Activated gamma-delta T cell treated with anti-CD3 and anti-CD28 coated beads, Interleukin-2, amount 50 U/mL, for 16 hours (primary cell): Measurements from ENCODE around the gene DPYD.

Source experiments
- DNase-seq: peaks from one replicate; pipeline ENCODE4 v3.0.0-alpha.2; 2020; ENCODE audit warnings: low read depth

Gene DPYD

DNA sequence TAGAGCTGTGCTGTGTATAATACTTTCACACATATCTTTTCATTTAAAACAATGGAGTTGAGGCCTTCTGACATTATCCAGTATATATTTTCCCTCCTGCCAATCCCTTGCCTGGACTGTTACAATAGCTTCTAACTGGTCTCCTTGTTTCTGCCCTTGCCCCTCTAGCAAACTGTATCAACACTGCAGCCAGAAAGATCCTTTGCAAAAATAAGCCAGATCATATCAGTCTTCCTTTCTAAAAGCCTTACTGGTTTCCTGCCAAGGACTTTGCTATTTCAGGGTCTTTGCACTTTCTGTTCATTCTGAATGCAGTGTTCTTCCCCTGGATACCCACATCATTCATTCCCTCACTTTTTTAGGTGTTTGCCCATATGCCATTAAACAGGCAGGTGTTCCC is 829.2 kb downstream of the DPYD start:
- DNase-seq, result no peak

DNA sequence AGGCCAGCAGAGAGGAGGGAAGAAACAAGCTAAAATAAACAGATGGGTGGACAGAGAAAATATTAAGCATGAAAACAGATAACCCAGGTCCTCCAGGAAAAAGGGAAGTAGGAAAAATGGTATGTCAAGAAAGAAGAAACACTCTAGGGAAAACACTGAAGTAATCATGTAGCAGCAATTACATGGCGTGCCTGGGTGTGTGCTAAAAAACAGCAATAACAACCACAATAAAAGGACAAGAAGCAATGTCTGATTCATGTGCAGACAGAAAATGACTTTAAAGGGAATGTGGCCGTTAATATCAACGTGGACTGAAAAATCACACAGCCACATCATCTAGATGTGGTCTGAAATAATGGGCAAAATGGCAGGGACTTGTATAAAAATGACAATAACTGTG is 829.6 kb downstream of the DPYD start:
- DNase-seq, result no peak

DNA sequence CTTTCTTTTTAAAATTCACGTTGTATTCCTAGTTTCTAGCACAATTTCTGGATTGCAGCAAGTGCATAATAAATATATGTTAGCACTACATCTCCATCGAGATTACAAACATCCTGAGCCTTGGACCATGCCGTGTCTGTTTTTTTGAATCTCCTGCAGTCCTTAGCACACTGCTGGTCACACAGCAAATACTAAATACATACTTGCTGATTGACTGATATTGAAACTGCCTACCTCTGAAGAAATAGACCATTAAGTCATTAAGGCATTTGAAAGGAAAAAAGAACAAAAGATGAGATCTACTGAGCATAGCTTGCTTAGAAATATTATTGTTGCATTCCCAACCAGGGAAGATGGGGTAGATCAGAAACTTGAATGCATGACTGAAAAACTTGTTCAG is 830.1 kb downstream of the DPYD start:
- no peak for DNase-seq

DNA sequence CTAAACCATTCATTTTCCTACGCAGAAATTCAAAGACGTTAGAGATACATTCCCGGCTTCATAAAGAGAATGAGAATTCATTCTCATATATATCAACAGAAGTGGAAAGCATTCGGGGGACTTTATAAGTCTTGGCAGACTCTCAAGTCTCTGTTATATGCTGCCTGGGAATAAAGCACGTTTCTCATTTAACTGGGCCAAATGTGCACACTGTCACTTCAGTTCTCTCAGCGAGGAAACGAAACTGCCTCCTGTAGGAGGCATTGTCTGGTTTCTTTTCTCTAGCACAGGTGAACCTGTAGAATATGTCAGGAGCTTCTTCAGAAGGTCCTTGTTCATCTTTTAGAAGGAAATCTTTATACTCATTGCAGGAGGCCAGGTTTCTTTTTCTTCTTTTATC is 831.7 kb downstream of the DPYD start:
- no peak for DNase-seq

DNA sequence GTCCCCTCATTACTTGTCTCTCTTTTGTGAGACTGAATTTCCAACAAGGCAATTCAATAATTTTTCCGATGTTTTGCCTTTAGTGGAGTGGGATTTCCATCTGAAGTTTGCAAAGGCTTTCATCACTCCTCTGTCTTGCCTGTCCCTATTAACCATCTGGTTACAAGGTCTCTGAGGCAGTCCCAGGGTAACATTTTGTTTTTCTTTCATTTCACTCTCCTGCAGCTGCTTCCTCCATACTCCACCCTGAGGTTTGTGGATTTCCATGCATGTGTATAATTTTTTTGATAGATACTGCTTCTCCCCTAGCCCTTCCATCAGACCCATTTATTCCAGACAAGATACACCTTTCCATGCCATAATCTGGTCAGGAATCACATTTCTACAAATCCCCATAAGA is 832.4 kb downstream of the DPYD start:
- DNase-seq, result no peak

DNA sequence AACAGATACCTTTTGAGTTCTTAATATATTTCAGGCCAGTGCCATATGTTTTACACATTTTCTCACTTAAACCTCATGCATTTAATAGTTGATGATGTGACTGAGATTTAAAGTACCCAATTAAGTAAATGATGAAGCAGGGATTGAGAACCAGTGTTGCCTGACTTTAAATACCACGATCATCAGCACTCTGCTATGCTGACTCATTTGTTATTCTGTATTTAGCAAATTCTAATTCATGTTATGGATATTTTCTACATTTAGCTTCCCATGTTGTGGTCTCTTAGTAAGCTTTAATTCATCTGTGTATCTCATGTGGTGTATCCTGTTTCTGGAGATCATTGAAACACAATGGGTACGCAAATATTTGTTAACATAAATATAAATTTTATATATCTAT is 836.3 kb downstream of the DPYD start:
- no peak for DNase-seq

DNA sequence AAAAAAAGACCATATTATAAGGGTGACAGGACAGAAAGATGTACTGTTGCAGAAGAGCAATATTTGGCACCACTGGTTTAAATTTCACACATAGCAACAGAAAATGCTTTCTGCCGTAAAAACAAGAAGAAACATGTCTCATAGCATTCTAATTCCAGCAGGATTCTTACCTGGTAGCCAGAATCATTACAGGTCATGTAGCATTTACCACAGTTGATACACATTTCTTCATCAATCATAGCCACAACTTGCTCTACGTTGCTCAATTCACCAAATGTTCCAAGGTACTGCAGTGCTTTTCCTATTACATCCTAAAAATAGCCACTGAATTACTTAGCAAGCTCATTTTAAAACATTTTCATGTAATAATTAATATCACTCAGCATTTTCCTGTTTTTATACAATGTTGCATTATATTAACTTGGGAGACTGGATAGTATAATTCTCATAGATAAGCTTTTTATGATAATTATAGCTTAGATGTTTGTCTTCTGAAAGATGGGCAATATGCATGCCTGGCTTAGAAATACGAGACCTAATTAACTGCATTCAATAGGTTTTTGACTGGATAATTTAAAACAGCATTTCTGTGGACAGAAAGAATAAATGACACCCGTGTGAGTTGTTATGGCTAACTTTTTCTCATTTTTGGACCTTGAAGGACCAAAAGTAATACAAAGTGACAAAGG is 838.5 kb downstream of the DPYD start:
- DNase-seq, result no peak

DNA sequence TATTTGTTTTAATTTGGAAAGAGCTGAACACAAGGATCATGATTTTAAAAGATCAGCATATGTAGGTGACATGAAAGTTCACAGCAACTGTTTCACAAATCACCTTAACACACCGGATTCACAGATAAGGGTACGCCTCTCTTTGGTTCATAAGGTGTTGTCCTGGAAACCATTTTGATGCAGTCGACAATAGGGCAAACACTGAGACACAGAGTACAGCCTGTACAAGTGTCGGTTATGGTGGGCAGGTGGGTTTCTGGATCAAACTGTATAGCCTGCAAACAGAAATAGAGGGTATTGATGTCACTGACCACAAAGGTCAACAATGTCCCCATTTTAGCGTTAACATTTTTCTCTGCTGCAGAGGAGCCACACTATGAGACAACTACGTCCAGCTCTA is 842.0 kb downstream of the DPYD start:
- DNase-seq, result no peak

DNA sequence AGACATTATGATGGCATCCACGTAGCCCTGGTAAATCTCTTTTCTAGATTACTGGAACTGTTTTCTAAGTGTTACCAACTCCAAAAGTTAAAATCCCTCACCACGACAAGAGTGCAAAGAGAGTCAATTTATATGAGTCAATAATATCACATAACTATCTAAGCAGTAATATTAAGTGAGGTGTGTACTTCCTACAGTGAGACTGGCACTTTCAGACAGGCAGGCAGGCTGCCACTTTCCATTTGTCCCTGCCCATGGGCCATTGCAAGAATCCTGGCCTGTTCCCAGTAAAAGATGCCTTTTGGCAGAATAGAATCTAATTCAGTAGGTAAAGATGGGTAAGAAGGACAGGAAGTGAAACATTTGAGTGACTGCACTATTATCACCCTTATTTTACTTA is 843.6 kb downstream of the DPYD start:
- no peak for DNase-seq

DNA sequence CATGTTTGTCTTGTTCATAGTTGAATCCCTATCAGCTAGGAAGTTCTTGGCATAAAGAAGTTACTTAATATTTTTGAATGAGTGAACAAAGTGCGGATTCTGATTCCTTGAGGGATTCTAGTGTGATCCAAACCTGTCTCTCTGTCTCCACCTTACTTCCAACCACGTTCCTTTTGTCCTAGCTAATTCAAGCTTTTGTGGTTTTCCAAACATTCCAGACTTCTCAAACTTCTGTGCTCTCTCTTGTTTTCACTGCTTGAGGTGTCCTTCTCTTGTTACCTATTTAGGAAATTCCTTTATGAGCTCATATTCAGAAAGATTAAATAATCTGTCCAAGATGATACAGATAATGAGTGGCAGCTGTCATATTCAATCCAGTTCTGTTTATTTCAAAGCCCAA is 846.1 kb downstream of the DPYD start:
- no peak for DNase-seq

DNA sequence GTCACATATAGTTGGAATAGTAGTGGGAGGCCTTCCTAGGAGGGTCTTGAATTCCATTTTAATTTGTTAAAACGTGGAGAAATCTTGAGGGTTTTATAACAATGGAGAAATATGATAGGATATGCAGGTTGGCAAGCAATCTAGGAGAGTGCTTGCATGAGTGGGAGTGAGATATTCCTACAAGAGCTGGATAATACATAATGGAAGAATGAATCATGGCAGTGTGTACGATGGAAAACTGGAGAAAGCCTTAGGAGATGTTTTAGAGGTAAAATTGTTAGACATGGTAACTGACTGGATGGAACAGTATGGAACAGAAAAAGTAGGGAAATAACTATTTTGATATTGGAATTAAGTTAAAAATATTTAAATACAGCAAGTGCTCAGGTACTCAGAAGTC is 846.9 kb downstream of the DPYD start:
- no peak for DNase-seq

DNA sequence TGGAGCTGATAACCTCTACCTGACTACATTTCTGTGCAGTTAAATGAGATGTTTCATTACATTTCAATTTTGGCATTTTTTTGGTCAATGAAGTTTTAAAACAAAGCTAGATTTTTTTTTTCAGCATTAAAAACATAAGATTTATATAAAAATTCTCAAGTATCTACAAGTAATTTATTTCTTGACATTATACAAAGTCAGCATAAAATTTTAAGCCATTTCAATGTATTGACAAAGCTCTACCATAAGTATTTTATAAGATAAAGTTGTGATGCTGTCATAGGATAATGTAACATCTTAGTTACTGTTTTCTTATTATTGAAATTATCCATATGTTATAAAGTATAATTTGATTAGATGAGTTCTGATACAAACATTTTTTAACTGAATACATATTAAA is 847.7 kb downstream of the DPYD start:
- no peak for DNase-seq

DNA sequence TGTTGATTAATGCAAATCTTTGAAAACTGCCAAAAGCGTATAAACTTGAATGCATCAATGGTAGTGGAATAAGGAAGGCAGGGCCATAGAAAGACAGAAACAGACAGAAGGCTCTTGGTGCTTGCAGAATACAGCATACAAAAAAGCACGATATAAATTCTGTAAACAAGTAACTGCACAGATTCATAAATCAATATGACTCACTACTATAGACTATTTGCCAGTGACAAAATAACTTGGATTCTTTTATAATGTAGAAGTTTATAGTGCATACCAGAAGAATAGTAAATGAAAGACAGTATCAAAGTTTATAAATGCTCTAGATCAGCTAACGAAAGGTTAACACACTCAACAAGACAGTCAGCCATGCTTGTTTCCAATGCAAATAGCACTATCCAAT is 849.7 kb downstream of the DPYD start:
- no peak for DNase-seq

DNA sequence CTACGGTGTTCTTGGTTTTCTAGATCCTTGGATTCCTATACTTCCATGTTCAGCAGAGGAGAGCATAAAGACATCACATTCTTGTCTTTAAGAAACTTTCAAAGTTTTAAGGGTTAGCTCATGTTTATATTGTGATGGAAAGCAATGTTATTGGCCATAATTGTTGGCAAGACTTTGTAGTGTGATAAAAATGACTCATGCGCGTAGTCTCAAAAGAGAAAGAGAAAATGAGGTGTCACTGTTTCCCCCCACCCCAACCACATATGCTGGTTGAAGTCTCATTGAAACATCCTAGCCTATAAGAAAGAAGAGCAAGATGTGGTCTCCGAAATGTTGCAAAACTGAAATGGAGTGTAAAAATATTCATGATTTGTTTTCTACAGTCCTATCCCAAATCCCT is 850.5 kb downstream of the DPYD start:
- DNase-seq, result no peak

DNA sequence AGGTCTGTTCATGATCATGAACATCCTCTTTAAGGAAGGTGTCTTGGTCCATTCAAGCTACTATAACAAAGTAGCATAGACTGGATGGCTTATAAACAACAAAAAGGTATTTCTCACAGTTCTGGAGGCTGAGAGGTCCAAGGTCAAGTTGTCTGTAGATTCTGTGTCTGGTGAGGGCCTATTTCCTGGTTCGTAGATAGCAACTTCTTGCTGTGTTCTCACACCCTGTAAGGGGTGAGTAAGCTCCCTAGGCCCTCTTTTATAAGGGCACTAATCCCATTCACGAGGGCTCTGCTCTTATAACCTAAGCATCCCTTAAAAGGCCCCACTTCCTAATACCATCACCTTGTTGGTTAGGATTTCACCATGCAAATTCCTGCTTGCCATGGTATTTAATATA is 851.5 kb downstream of the DPYD start:
- DNase-seq, result no peak

DNA sequence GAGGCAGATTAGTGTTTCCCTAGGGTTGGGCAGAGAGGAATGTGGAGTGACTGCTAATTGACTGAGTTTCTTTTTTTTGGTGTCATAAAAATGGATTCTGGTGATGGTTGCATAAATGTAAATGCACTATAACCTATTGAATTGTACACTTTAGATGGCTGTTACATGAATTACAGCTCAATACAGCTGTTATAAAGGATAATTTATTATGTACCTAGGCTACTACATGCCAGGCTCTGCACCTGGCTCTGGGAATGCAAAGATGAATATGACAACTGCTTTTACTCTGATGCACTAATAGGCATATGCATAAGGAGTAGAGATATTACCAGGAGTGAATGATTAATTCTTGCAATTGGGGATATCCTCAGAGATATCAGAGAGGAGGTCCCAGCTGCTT is 854.0 kb downstream of the DPYD start:
- no peak for DNase-seq

DNA sequence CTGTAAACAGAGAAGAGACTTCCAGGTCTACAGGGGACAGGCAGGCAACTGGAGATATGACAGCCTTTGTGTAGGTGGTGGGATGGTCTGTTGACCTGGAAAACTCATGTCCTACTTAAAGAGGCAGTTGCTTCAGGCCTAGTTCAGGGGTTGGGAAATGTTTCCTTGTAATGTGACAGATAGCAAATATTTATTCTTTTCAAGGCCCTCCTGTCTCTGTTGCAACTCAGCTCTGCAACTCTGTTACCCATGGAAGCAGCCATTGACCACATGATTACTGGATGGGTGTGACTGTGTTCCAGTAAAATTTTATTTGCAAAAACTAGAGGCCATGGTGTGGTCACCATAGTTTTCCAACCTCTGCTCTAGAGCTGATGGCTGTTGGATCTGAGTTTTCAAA is 857.3 kb downstream of the DPYD start:
- no peak for DNase-seq

DNA sequence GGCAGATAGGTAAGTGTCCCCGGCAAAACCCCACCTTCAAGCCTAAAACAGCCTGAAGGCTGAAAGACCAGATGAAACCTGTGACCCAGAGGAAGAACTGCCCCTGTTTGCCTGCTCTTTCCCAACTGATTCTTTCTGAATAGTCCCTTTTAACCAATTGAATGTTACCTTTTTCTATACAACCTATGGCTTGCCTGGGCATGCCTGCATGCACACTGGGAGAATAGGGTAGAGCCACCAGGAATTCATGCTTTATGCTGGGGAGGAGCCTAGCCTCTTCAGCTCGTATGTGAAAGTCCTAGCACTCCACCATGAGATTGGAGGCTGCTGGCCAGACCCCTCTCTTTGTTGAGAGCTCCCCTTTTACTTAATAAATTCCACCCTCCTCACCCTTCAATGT is 859.2 kb downstream of the DPYD start:
- no peak for DNase-seq

DNA sequence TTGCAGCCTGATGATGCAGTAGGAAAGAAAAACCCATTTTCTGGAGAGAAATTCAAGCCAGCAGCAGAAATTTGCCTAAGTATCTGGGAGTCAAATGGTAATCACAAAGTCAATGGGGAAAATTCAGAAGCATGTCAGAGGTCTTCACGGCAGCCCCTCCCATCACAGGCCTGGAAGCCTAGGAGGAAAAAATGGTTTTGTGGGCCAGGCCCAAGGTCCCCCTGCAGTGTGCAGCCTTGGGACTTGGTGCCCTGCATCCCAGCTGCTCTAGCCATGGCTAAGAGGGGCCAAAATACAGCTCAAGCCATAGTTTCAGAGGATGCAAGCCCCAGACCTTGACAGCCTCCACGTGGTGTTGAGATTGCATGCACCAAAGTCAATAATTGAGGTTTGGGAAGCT is 864.4 kb downstream of the DPYD start:
- DNase-seq, result no peak

DNA sequence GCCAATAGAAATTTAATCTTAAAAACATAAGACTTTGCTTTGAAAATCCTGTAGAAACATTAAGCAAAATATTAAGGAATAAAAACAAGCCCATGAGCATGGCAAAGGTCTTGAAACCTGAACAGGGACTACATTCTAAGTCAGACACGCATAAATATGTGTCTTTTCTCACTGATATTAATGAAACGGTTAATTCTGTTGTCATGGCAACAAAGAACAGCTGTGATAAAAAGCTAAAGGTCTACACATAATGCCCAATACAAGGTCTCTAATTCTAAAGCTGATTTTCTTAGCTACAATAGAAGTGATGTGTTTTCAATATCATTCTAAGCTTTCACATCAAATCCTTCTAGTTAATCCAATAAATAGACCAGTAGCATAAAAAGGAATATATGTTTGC is 867.6 kb downstream of the DPYD start:
- DNase-seq, result no peak

DNA sequence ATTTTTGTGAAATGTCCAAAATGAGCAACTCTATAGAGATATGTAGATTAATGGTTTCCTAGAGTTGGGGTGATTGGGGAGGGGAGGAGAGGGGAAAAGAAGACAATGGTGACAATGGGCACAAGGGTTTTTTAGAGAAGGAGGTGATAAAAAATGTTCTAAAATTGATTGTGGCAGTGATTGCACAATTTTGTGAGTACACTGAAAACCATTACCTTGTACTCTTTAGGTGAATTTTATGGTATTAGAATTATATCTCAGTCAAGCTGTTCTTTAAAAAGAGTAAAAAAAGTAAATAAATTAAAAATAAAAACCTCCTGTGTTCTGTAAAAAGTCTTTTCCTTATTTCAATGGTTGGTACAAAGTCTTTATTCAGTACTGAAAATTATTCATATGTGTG is 869.0 kb downstream of the DPYD start:
- DNase-seq, result no peak

DNA sequence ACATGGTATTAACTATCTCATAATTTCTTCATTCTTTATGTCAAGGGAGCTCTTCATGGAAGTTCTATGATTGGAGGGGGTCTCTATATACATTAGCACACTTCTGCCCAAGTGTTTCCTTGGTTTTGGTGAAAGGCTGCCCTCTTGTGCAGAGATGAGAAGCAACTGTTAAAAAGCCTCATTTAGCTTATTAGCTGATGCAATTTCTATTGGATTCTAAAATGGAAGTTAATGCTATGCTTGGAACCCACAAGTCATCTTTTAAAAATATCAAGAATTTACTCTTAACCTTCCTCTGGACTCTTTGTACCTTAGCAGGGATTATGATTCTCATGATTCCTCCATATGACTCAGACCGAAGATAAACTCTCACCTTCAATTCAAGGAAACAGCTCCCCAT is 870.3 kb downstream of the DPYD start:
- no peak for DNase-seq

DNA sequence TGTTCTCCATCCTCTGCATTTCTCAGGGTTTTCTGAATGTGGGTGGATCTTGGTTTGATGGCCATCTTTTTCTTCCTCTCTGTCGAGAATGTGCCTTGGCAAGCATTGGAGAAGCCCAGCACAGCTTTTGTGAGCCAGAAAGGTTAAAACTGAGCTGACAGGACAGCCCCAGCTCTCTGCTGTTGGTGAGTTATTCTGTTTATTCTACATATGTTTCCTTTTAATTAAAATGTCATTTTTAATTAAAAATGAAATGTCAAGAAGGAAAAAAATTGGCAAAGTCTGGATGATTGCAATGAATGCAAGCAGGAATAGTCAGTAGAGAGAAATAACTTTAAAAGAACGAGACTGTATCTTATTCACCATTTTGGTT is 873.4 kb downstream of the DPYD start:
- DNase-seq, result no peak

DNA sequence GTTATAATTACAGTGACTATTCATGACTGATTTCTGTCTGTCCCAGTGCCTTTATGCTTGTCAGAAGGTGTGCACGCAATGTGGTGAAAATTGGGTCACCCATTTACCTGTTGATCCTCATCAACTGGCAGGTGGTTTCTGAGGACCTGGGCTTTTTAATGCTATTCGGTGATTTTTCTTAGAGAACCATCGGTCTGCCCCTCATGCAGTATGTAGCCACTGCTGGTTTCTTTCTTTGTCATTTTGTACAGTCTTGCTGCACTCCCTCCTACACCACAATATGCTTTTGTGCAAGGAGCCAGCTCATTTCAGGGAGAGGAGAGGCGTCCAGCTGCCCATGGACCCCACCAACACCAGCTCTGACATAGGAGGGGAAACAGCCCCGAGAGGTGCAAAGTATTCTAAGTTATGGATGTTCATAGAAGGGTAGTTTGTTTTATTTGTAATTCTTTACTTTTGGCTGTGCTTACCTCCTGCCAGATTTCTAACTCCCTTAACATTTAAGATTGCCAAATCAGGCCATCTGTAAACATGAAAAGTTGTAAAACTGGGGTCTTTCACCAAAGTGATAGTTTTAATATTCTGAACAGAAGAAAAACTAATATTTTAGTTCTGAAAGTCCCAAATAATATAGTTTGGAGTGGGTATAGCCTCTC is 873.9 kb downstream of the DPYD start:
- no peak for DNase-seq
